Fibroblast of pulmonary artery (primary cell): ENCODE measurements around the gene IFFO2.

Source experiments
- DNase-seq: peaks from one replicate; pipeline ENCODE4 v3.0.0-alpha.2; 2010; ENCODE audit warnings: low read depth
- H3K4me3 ChIP-seq: replicated peaks from 2 replicates; pipeline ENCODE4 v1.5.1; 2011; ENCODE audit warnings: low read depth, mild to moderate bottlenecking, control low read depth, low read length, moderate library complexity
- TF ChIP-seq, protein P1 (sequence below): IDR thresholded peaks from 2 replicates; pipeline ENCODE4 v1.5.1; 2011; ENCODE audit warnings: mild to moderate bottlenecking, control low read depth, low read length, inconsistent platforms; ENCODE audit errors: missing control alignments

The IFFO2 gene

DNA sequence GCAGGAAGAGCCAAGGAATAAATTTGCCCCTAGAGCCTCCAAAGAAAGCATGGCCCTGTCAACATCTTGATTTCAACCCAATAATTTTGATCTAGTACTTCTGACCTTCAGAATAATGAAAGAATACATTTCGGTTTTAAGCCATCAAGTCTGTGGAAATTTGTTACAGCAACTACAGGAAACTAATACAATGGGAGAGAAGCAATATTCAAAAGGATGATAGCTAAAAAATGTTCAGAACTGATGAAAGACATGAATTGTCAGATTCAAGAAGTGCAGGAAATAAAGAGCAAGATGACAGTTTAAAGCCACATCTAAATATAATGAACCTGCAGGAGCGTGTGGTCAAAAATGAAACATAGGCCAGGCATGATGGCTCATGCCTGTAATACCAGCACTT is 24.8 kb upstream of the IFFO2 start:
- DNase-seq, result no peak
- H3K4me3 ChIP-seq, result no peak overlapping the region
- TF ChIP-seq, protein P1, sequence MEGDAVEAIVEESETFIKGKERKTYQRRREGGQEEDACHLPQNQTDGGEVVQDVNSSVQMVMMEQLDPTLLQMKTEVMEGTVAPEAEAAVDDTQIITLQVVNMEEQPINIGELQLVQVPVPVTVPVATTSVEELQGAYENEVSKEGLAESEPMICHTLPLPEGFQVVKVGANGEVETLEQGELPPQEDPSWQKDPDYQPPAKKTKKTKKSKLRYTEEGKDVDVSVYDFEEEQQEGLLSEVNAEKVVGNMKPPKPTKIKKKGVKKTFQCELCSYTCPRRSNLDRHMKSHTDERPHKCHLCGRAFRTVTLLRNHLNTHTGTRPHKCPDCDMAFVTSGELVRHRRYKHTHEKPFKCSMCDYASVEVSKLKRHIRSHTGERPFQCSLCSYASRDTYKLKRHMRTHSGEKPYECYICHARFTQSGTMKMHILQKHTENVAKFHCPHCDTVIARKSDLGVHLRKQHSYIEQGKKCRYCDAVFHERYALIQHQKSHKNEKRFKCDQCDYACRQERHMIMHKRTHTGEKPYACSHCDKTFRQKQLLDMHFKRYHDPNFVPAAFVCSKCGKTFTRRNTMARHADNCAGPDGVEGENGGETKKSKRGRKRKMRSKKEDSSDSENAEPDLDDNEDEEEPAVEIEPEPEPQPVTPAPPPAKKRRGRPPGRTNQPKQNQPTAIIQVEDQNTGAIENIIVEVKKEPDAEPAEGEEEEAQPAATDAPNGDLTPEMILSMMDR, result no peak

DNA sequence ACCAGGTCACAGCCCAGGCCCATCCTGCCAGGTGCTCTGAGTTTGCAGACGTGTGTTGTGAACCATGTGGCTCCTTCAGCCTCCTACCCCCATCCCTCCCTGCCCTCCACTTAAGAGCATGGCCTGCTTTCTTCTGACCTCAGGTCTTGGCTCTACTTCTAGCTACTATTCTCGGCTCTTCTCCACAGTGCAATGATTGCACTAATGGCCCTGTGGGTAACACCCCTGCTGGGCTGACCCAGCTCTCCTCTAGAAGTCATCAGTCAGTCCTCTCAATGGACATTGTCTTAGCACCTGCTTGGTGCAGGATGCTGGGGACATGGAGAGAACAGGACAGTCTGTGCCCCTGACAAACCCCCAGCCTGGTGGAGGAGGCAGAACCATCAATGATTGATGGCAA is 22.2 kb upstream of the IFFO2 start:
- no peak for DNase-seq

DNA sequence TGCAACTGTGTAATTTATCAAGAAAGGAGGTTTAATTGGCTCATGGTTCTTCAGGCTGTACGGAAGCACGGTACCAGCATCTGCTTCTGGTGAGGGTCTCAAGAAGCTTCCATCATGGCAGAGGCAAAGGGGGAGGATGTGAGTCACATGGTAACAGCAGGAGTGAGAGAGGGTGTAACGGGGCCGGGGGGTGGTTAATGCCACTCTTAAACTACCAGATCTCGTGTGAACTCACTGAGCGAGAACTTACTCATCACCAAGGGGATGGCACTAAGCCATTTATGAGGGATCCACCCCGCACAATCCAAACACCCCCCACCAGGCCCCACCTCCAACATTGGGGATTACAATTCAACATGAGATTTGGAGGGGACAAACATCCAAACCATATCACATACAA is 21.0 kb upstream of the IFFO2 start:
- no peak for DNase-seq
- TF ChIP-seq, protein P1, result no peak
- H3K4me3 ChIP-seq, result no peak overlapping the region

More for the DNA sequence above, 22.2 kb upstream of the IFFO2 start:
- no peak overlapping the region for H3K4me3 ChIP-seq
- TF ChIP-seq, protein P1, result no peak

DNA sequence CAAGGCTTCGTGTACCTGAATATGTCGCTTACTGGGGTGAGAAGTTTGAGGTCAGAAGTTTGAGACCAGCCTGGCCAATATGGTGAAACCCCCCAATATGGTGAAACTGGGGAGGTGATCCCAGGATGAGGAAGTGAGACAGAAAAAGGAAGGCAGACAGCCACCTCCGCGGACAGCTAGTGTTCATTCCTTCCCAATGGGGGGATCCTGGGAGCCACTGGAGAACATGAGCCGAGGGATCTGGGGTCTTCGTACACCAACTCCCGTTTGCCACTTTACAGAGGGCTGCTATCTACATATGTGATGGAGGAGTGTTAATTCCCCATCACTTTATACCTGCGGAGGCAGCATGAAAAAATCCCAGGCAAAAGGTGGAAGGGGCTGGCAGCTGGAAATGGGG is 19.6 kb upstream of the IFFO2 start:
- TF ChIP-seq, protein P1, result no peak
- DNase-seq, result no peak
- H3K4me3 ChIP-seq, result no peak overlapping the region

DNA sequence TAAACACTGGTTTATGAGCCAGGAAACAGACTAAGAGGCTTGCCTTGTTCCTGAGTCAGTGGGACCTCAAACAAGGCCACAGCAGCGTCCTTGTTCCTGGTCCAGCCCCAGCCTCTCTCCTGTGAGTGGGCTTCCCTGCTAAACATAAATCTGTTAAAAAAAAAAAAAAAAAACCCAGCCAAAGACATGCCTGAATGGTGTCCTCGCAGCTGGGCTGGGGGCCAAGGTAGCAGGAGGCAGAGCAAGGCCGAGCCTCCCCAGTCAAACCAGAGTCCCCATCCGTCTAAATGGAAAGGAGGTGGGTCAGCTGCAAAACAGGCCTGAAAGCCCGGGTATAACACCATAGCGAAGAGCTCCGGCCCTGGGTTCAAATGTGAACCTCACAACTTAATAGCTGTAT is 18.1 kb upstream of the IFFO2 start:
- DNase-seq, result no peak
- no peak overlapping the region for H3K4me3 ChIP-seq
- TF ChIP-seq, protein P1, result no peak

DNA sequence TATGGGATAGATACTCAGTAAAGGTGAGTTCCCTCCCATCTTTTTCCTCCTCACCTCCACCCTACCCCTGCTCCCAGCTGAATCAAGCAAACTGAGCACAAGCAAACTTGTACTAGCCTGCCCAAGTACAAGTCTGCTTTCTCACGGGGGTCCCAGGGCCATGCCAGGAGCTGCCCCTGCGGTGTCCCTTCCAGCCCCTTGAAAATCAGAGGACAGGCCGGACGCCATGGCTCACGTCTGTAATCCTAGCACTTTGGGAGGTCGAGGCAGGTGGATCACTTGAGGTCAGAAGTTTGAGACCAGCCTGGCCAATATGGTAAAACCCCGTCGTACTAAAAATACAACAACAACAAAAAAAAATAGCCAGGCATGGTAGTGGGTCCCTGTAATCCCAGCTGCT is 17.5 kb upstream of the IFFO2 start:
- no peak for DNase-seq
- H3K4me3 ChIP-seq, result no peak overlapping the region
- TF ChIP-seq, protein P1, result no peak

DNA sequence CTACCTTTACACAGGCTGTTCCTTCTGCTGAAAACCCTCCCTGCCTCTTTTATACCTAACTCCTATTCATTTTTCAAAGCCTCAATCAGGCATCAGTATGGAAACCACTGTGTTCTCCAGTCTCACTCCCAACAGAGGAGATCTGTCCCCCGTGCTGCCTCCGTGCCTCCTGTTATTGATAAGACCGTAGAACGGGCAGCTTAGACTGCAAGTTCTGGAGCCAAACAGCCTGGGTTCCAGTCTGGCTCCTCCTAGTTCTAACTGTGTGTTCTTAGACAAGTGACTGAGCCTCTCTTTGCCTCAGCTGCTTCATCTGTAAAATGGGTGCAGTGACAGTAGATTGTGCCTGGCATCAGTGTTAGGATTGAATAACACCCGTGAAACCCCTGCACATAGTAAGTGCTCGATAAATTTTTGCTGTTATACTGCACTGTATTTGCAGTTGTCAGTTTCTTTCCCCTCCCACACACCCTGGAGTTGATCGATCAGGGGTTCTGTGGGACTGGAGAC is 17.0 kb upstream of the IFFO2 start:
- H3K4me3 ChIP-seq, result no peak overlapping the region
- TF ChIP-seq, protein P1, result no peak
- DNase-seq, result no peak
